GM21423 (cell line): Measurements from ENCODE around the gene BTAF1.
"Not testable (repeated sequence)": the region's sequence is repeated elsewhere in the genome, so short reads cannot be mapped to it uniquely, and the experiment has no call there.

Experiments
- ATAC-seq: cut with Tn5 transposase; IDR thresholded peaks from one replicate; pipeline ENCODE4 v1.9.1; 2021; ENCODE audit warnings: mild to moderate bottlenecking, moderate library complexity; ENCODE audit not compliant: unreplicated experiment

The BTAF1 gene

GRCh38 chr10:91976317-91977051 lies 52.9 kb downstream of the BTAF1 start:
- no peak for ATAC-seq

GRCh38 chr10:91977491-91977890 lies 53.9 kb downstream of the BTAF1 start:
- no peak for ATAC-seq

DNA sequence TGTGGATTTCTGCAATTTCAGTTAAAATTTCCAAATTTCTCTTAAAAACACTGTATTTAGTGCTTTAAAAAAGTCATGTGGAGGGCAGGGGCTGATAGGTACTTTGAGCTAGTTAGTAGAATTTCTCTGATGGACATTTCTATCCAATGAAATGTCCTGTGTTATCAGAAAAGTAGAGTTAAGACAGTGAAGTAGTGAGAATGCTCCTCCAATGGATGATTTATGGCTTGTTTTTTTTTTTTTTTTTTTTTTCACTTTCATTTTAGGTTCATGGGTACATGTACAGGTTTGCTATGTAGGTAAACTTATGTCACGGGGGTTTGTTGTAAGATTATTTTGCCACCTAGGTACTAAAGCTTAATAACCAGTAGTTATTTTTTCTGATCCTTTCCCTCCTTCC lies 55.0 kb downstream of the BTAF1 start:
- ATAC-seq = no peak

- no peak for ATAC-seq
These were observed 56.7 kb downstream of the BTAF1 start for GRCh38 chr10:91980319-91980718.

GRCh38 chr10:91983416-91983815 lies 59.8 kb downstream of the BTAF1 start:
- ATAC-seq = no peak

GRCh38 chr10:91987397-91988037 lies 63.9 kb downstream of the BTAF1 start:
- ATAC-seq = no peak

DNA sequence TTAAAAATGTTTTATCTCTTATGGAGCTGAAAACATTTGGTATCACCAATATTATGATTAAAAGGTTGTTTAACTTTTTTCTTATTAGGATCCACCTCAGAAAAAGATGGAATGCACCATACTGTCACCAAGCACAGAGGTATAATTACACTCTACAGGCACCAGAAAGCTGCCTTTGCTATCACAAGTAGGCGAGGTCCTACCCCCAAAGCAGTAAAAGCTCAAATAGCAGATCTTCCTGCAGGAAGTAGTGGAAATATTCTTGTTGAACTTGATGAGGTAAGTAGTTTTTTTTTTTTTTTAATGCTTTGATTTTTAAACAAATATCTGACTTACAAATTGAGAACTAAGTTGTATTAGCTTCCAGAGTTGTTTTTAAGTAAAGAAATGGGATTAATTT lies 68.5 kb downstream of the BTAF1 start:
- ATAC-seq = no peak

DNA sequence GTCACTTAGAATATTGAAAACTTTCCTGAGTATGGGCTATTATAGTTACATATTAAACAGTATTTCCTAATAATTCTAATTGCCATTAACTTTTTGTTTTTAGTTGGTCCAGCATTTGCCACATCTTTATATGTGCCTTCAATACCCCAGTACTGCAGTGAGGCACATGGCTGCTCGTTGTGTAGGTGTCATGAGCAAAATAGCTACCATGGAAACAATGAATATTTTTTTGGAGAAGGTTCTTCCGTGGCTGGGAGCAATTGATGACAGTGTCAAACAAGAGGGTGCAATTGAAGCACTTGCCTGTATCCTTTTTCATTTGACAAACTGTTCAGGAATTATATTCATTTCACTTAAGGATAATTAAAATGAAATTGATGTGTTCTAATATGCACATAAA lies 72.7 kb downstream of the BTAF1 start:
- ATAC-seq = no peak

DNA sequence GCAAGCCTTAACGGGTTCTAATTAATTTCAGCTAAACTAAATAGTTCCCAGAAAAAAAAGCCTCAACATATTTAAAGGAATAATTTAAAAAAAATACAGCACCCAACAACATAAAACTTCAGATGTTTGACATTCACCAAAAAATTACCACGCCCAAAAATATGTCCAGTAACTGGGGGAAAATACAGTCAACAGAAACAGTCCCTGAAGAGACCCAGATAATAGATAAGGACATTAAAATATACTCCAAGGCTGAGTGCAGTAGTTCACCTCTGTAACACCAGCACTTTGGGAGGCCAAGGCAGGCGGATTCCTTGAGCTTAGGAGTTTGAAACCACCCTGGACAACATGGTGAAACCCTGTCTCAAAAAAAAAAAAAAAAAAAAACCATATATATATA lies 78.0 kb downstream of the BTAF1 start:
- no peak for ATAC-seq

- ATAC-seq = no peak
These were observed 78.4 kb downstream of the BTAF1 start for GRCh38 chr10:92001995-92002394.

GRCh38 chr10:92003258-92003657 lies 79.7 kb downstream of the BTAF1 start:
- ATAC-seq = no peak

DNA sequence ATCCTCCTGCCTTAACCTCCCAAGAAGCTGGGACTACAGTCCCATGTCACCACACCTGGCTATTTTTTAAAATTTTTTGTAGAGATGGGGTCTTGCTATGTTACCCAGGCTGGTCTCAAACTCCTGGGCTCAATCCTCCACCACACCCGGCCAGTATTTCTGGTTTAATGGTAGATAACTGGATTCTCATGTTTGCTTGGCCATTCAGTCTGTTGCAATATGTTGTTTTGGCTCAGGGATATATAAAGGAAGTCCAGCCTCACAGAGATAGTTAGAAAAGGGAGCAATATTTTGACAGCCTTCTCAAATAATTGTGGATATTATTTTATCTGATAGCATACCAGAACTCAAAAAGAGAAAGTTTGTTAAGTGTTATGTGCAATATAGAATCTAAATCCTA lies 82.4 kb downstream of the BTAF1 start:
- no peak for ATAC-seq

- no peak for ATAC-seq
These were observed 85.9 kb downstream of the BTAF1 start for GRCh38 chr10:92009445-92009844.

GRCh38 chr10:92010047-92010735 lies 86.6 kb downstream of the BTAF1 start:
- ATAC-seq = no peak

DNA sequence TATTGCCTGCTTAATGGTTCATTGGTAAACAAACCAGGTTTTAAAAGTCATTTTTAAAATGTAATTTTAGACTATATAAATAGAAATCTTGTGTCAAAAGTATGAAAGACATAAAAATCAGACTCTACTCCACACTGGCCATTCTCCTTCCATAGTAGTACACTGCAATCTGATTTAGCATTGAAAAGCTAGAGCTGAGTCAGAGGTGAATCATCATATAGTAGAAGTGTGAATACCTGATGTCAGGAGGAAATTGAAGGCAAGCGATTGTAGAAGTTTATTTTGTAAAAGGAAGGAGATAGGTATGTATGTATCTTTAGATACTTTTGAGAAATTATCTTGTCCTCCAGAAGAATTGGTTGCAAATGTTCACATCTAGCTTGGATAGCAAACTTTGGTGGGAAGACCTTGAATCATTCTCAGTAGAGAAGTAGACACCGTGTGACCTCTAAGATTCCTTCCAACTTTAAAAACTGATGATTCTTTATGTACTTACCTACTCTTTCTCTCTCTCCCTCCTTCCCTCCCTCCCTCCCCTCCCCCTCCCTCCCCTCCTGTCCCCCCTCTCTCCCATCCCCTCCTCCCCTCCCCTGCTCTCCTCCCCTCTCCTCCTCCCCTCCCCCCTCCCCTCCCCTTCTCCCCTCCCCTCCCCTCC lies 88.1 kb downstream of the BTAF1 start:
- no peak for ATAC-seq

GRCh38 chr10:92014620-92015019 lies 91.0 kb downstream of the BTAF1 start:
- ATAC-seq = no peak

- ATAC-seq = no peak
These were observed 101.1 kb downstream of the BTAF1 start for GRCh38 chr10:92024700-92025099.

DNA sequence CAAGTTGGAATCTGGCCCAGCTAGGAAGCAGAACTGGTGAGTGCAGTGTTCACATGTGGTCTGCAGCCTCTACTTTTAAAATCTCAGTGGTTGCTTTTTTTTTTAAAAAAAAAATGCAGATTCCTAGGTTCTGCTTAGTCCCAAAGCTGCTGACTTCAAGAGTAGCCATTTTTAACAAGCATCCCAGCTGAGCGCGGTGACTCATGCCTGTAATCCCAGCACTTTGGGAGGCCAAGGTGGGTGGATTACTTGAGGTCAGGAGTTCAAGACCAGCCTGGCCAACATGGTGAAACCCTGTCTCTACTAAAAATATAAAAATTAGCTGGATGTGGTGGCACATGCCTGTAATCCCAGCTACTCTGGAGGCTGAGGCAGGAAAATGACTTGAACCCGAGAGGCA lies 101.8 kb downstream of the BTAF1 start:
- not testable (repeated sequence) for ATAC-seq

DNA sequence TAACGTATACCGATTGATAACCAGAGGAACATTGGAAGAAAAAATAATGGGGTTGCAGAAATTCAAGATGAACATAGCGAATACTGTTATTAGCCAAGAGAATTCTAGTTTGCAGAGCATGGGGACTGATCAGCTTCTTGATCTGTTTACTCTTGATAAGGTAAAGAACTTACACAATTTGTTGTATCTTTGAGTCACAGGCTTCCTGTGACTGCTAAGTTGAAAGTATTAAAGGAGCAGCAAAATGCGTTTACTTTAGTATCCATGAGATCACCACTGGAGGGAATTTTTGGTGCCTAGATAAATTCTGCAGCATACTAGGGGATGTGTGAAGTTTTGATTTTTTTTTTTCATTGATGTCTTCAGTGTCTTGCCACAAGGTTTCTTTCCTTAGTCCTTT lies 103.6 kb downstream of the BTAF1 start:
- no peak for ATAC-seq

DNA sequence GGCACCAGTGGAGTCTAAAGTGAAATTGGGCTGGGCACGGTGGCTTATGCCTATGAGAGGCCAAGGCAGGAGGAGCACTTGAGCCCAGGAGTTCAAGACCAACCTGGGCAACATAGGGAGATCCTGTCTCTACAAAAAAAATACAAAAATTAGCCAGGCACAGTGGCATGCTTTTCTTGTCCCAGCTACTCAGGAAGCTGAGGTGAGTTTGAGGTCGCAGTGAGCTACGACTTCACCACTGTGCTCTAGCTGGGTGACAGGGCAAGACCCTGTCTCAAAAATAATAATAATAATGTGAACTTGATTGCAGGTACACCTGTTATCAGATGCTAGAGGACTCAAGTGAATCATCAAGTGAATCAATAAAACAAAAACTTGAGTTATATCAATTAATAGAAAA lies 108.0 kb downstream of the BTAF1 start:
- no peak for ATAC-seq

- not testable (repeated sequence) for ATAC-seq
These were observed 109.5 kb downstream of the BTAF1 start for GRCh38 chr10:92033070-92033469.

DNA sequence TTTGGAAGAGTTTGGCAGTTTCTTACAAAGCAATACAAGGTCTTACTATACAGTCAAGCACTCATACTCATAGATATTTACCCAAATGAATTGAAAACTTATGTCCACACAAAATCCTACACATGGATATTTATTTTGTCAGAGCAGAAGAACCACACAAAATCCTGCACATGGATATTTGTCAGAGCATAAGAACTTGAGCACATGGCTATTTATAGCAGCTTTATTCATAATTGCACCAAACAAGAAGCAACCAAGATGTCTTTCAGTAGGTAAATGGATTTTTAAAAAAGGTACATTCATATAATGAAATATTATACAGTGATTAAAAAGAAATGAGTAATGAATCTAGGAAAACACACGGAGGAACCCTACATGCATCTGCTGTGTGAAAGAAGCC lies 115.4 kb downstream of the BTAF1 start:
- no peak for ATAC-seq
